ENCODE data around the gene LRTM2. TPM values are rescaled to one million over a fixed set of nuclear protein-coding genes. Genes with fewer than 3 reads are reported as not detected.

Gene LRTM2
- total RNA-seq, 1 donor from 2014 or later, result not detected

DNA sequence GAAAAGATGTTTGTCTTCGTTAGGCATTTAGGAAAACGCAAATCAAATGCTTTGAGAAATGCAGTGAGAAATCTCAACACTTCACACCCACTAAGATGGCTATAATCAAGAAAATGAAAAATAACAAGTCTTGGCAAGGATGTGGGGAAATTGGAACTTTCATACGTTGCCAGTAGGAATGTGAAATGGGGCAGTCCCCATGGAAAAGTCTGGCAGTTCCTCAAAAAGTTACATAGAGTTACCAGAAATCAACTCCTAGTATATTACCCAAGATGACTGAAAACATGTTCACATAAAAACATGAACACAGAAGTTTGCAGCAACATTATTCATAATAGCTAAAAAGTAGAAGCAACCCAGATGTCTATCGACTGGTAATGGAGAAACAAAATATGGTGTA is 41.5 kb upstream of the LRTM2 start:
- Mint-ChIP-seq H3K27me3 (ENCODE audit: unreplicated experiment) (no peaks in the 10 kb centered on the region), H3K36me3 (ENCODE audit: unreplicated experiment) (peaks cover 11% of the 10 kb centered on the region), H3K4me1 (ENCODE audit: unreplicated experiment) (peaks cover 72% of the 10 kb centered on the region), H3K4me3 (ENCODE audit: unreplicated experiment) (no peak overlapping the region), H3K27ac (ENCODE audit: unreplicated experiment) (peak overlapping the region; percentile 13), H3K9me3 (ENCODE audit: unreplicated experiment) (no peaks in the 10 kb centered on the region)
- TF ChIP-seq, protein P1, sequence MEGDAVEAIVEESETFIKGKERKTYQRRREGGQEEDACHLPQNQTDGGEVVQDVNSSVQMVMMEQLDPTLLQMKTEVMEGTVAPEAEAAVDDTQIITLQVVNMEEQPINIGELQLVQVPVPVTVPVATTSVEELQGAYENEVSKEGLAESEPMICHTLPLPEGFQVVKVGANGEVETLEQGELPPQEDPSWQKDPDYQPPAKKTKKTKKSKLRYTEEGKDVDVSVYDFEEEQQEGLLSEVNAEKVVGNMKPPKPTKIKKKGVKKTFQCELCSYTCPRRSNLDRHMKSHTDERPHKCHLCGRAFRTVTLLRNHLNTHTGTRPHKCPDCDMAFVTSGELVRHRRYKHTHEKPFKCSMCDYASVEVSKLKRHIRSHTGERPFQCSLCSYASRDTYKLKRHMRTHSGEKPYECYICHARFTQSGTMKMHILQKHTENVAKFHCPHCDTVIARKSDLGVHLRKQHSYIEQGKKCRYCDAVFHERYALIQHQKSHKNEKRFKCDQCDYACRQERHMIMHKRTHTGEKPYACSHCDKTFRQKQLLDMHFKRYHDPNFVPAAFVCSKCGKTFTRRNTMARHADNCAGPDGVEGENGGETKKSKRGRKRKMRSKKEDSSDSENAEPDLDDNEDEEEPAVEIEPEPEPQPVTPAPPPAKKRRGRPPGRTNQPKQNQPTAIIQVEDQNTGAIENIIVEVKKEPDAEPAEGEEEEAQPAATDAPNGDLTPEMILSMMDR (IDR thresholded peaks at IDR 0.05), result no peak
- DNase-seq (ENCODE audit: extremely low spot score, unreplicated experiment), result no peak

DNA sequence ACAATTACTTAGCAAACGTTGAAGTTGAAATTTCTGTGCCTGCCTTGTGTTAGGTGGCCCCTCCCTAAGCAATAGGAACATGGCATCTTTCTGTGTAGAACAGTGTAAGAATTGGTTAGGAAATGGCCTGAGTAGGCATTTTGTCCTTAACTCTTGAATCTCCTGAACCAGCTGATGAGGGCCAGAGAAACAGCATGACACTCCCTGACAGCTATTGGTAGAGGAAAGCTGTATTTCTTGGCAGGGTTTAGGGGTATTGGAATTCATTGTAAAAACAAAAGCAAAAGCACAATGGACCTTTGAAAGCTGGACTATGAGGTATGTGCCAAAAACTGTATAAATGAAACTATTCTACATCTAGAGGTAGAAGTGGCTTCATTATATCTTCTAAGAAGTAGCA is 40.6 kb upstream of the LRTM2 start:
- H3K36me3 Mint-ChIP-seq (ENCODE audit: unreplicated experiment), result peaks cover 10% of the 10 kb centered on the region

DNA sequence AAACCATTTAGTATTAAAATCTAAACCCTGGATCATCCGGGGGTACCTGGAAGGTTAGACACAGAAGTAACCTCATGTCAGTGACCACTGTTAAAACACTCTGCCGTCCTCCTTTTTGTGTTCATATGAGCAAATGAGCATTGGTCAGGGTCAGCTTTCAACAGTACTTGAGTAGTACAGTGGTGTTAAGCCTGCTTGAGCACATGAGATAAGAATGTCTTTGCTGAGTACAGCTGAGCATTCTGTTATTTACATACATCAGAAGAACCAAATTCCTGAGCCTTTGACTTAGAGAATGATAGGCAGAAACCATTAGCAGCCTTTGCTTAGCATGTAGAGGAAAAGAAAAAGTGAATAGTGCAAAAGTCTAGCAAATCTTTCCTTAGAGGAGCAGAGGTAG is 38.6 kb upstream of the LRTM2 start:
- H3K36me3 Mint-ChIP-seq (ENCODE audit: unreplicated experiment), result peaks cover 17% of the 10 kb centered on the region
- TF ChIP-seq, protein P1 (IDR thresholded peaks at IDR 0.05), result no peak
- no peak overlapping the region for H3K4me3 Mint-ChIP-seq (ENCODE audit: unreplicated experiment)
- peaks cover 58% of the 10 kb centered on the region for H3K4me1 Mint-ChIP-seq (ENCODE audit: unreplicated experiment)
- H3K9me3 Mint-ChIP-seq (ENCODE audit: unreplicated experiment), result no peaks in the 10 kb centered on the region
- no peak overlapping the region for H3K27ac Mint-ChIP-seq (ENCODE audit: unreplicated experiment)
- DNase-seq (ENCODE audit: extremely low spot score, unreplicated experiment), result no peak
- H3K27me3 Mint-ChIP-seq (ENCODE audit: unreplicated experiment), result no peaks in the 10 kb centered on the region

More for the DNA sequence above, 40.6 kb upstream of the LRTM2 start:
- TF ChIP-seq, protein P1 (IDR thresholded peaks at IDR 0.05), result no peak
- no peak for DNase-seq (ENCODE audit: extremely low spot score, unreplicated experiment)
- H3K27me3 Mint-ChIP-seq (ENCODE audit: unreplicated experiment), result no peaks in the 10 kb centered on the region
- peaks cover 68% of the 10 kb centered on the region for H3K4me1 Mint-ChIP-seq (ENCODE audit: unreplicated experiment)
- no peak overlapping the region for H3K4me3 Mint-ChIP-seq (ENCODE audit: unreplicated experiment)
- H3K9me3 Mint-ChIP-seq (ENCODE audit: unreplicated experiment), result no peaks in the 10 kb centered on the region
- H3K27ac Mint-ChIP-seq (ENCODE audit: unreplicated experiment), result peak overlapping the region; percentile 67

GRCh38 chr12:1782215-1782614 is 38.1 kb upstream of the LRTM2 start:
- Mint-ChIP-seq H3K9me3 (ENCODE audit: unreplicated experiment) (no peaks in the 10 kb centered on the region), H3K27me3 (ENCODE audit: unreplicated experiment) (no peaks in the 10 kb centered on the region), H3K4me1 (ENCODE audit: unreplicated experiment) (peaks cover 54% of the 10 kb centered on the region), H3K27ac (ENCODE audit: unreplicated experiment) (no peak overlapping the region), H3K36me3 (ENCODE audit: unreplicated experiment) (peaks cover 20% of the 10 kb centered on the region), H3K4me3 (ENCODE audit: unreplicated experiment) (no peak overlapping the region)
- DNase-seq (ENCODE audit: extremely low spot score, unreplicated experiment), result no peak
- TF ChIP-seq, protein P1 (IDR thresholded peaks at IDR 0.05), result no peak

- TF ChIP-seq, protein P1 (IDR thresholded peaks at IDR 0.05), result no peak
- Mint-ChIP-seq H3K27ac (ENCODE audit: unreplicated experiment) (no peak overlapping the region), H3K9me3 (ENCODE audit: unreplicated experiment) (no peaks in the 10 kb centered on the region), H3K4me3 (ENCODE audit: unreplicated experiment) (no peak overlapping the region), H3K36me3 (ENCODE audit: unreplicated experiment) (peaks cover 14% of the 10 kb centered on the region), H3K4me1 (ENCODE audit: unreplicated experiment) (peaks cover 13% of the 10 kb centered on the region), H3K27me3 (ENCODE audit: unreplicated experiment) (no peaks in the 10 kb centered on the region)
- no peak for DNase-seq (ENCODE audit: extremely low spot score, unreplicated experiment)
Observed at GRCh38 chr12:1787714-1788113, 32.7 kb upstream of the LRTM2 start.
